Lung (tissue), 12 donors: ENCODE measurements around the gene LMX1B. TPM values are rescaled to one million over a fixed set of nuclear protein-coding genes. Genes with fewer than 3 reads are reported as not detected.

ENCODE experiments used
- ATAC-seq: fragments of 200-7000 bp; cut with Tn5 transposase; one replicate; pipeline ENCODE4 v1.9.1; 2020; ENCODE audit warnings: moderate number of reproducible peaks; ENCODE audit not compliant: insufficient read depth, low FRiP score
- DNase-seq, 3 donors: peaks; one replicate each; pipeline ENCODE4 v3.0.0-alpha.2; 2013 to 2017
- H3K27ac ChIP-seq, 2 donors: one replicate each; pipeline ENCODE4 v1.5.1; 2013; ENCODE audit warnings: mild to moderate bottlenecking in 2 of 2, moderate library complexity in 2 of 2, control low read depth in 1 of 2, inconsistent platforms in 1 of 2, low read depth in 1 of 2, low read length in 1 of 2
- H3K27me3 ChIP-seq, 3 donors: one replicate each; pipeline ENCODE4 v1.5.1; 2013; ENCODE audit warnings: low read length in 2 of 3; ENCODE audit not compliant: control insufficient read depth in 3 of 3, insufficient read depth in 3 of 3
- H3K36me3 ChIP-seq, 4 donors: one replicate each; pipeline ENCODE4 v1.5.1; 2013; ENCODE audit warnings: low read length in 4 of 4, mild to moderate bottlenecking in 1 of 4, moderate library complexity in 1 of 4; ENCODE audit not compliant: control insufficient read depth in 4 of 4, insufficient read depth in 4 of 4
- H3K4me1 ChIP-seq, 5 donors: one replicate each; pipeline ENCODE4 v1.5.1; 2013; ENCODE audit warnings: low read length in 5 of 5, mild to moderate bottlenecking in 2 of 5, moderate library complexity in 1 of 5; ENCODE audit not compliant: control insufficient read depth in 5 of 5, insufficient read depth in 5 of 5
- H3K4me3 ChIP-seq: one replicate; pipeline ENCODE4 v1.5.1; 2013; ENCODE audit warnings: mild to moderate bottlenecking, control low read depth, moderate library complexity
- H3K9ac ChIP-seq, 2 donors: one replicate each; pipeline ENCODE4 v1.5.1; 2013; ENCODE audit warnings: low read length in 2 of 2, control low read depth in 1 of 2; ENCODE audit not compliant: insufficient read depth in 1 of 2
- H3K9me3 ChIP-seq, 4 donors: one replicate each; pipeline ENCODE4 v1.5.1; 2013; ENCODE audit warnings: low read length in 3 of 4, mild to moderate bottlenecking in 1 of 4, moderate library complexity in 1 of 4; ENCODE audit not compliant: control insufficient read depth in 4 of 4, insufficient read depth in 3 of 4
- CTCF ChIP-seq: IDR thresholded peaks from 2 replicates; pipeline ENCODE4 v1.5.1; 2012; ENCODE audit warnings: mild to moderate bottlenecking; ENCODE audit errors: control extremely low read depth, extremely low read depth
- WGBS, 2 donors: extraction: QIAGEN DNeasy Blood & Tissue Kit; methylation state at CpG; one replicate each; pipeline ENCODE4 v1.1.7; 2013; 5-methylcytosine and 5-hydroxymethylcytosine counted together
- polyA plus RNA-seq, 2 donors: library from polyadenylated mRNA; stranded (reverse); fragments of 200-250 nt; gene quantifications; one replicate each; pipeline ENCODE4 v1.2.1, GENCODE V29; 2013
- total RNA-seq, 2 donors: library from RNA; depleted of rRNA in 1 of 2; stranded (reverse); fragments of >200 nt in 1 of 2; gene quantifications; one replicate each; pipeline ENCODE4 v1.2.1, GENCODE V29; 2014 to 2021
- donor health status: control.
- donor health status: control.
- donor health status: Bipolar disorder and iron deficiency.
- donor health status: healthy.
- donor health status: DM: yes; HTN: yes; CAD: no.

The LMX1B gene
- total and polyA plus RNA-seq, 4 donors, result under 0.01 to 0.77 (median 0.10) TPM

DNA sequence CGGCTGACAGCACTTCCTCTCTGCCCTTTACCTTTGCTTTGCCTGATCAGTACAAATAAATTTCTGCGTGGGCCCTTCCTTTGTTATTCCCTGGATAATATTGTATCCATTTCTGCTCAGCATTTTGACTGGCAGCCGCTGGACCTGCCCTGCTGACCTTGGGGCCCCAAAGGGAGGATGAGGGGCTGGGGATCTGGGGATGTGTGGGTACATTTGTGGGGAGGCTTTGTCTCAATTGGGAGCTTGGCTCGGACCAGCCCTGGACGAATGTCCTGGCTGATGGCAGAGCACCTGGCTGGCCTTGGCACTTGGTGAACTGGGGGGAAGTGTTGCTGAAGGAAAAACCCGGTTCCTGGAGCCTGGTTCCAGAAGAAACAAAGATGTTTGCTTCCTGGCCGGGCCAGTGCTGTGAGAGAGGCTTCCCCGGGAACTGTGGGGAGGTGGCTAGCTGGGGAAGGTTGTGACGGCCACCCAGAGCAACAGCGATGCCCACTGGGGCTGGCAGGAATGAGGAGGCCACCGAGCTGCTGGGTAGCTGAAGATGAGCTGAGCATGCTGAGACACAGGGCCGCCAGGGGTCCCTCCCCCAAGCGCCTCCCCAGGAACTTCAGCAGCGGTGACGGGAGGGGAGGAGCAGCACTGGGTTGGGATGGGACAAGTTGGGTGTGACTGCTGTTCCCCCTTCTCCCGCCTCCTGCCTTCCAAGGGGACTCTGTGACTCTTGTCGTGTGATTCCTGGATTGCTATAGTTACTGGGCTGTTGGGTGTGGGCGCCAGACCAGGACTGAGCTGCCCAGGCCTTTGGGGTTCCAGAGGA is 8.4 kb downstream of the LMX1B start:
- Histone ChIP-seq H3K36me3 (no peaks in the 10 kb centered on the region), H3K27me3 (peaks cover 20 to 98% (median 91%) of the 10 kb centered on the region in 3 donors), H3K4me1 (peaks cover 0 to 22% (median 6%) of the 10 kb centered on the region in 5 donors), H3K9me3 (peaks cover 0 to 2% (median 0%) of the 10 kb centered on the region in 4 donors), H3K4me3 (no peak overlapping the region), H3K27ac (no peak overlapping the region), H3K9ac (no peak overlapping the region)
- no peak for DNase-seq
- no peak for TF ChIP-seq CTCF
- no peak for ATAC-seq
- 12 to 27% methylated on average over 18 of the region's 18 CpGs for WGBS, 2 donors

- H3K9ac ChIP-seq, result no peak overlapping the region
- H3K4me1 ChIP-seq, result peaks cover 0 to 18% (median 6%) of the 10 kb centered on the region in 5 donors
- no peak for ATAC-seq
- no peak overlapping the region for H3K4me3 ChIP-seq
- peaks cover 0 to 2% (median 0%) of the 10 kb centered on the region in 4 donors for H3K9me3 ChIP-seq
- peaks cover 26 to 98% (median 91%) of the 10 kb centered on the region in 3 donors for H3K27me3 ChIP-seq
- 17 to 31% methylated on average over 9 of the region's 9 CpGs for WGBS, 2 donors
- DNase-seq, result no peak
- no peaks in the 10 kb centered on the region for H3K36me3 ChIP-seq
- no peak overlapping the region for H3K27ac ChIP-seq
- no peak for TF ChIP-seq CTCF
Measured at GRCh38 chr9:126623314-126623666, 9.6 kb downstream of the LMX1B start.

GRCh38 chr9:126623667-126624478 is 10.1 kb downstream of the LMX1B start:
- peaks cover 0 to 13% (median 5%) of the 10 kb centered on the region in 5 donors for H3K4me1 ChIP-seq
- TF ChIP-seq CTCF, result no peak
- H3K27ac ChIP-seq, result no peak overlapping the region
- H3K4me3 ChIP-seq, result no peak overlapping the region
- H3K9ac ChIP-seq, result no peak overlapping the region
- no peaks in the 10 kb centered on the region for H3K36me3 ChIP-seq
- DNase-seq (peak in 1 of 3 donors; percentile 25), ATAC-seq (no peak)
- 5 to 9% methylated on average over 52 of the region's 52 CpGs for WGBS, 2 donors
- H3K9me3 ChIP-seq, result peaks cover 0 to 2% (median 0%) of the 10 kb centered on the region in 4 donors
- peaks cover 20 to 100% (median 91%) of the 10 kb centered on the region in 3 donors for H3K27me3 ChIP-seq
